ENCODE data around the gene VEZF1.

GRCh38 chr17:58020401-58020800 is 32.3 kb upstream of the VEZF1 start:
- TF ChIP-seq CTCF (IDR thresholded peaks at IDR 0.05; ENCODE audit: insufficient read depth, low read length), result no peak
- no peak for TF ChIP-seq POLR2AphosphoS5 (IDR thresholded peaks at IDR 0.05; ENCODE audit: low read depth)
- no peak for TF ChIP-seq GABPA (IDR thresholded peaks at IDR 0.05; ENCODE audit: low read depth)
